SK-N-SH (cell line): ENCODE data around the gene COL4A3. TPM values are rescaled to one million over a fixed set of nuclear protein-coding genes. Genes with fewer than 3 reads are reported as not detected.

Source experiments
- CTCF ChIA-PET: fragments of 300-600, 350-600 bp; formaldehyde crosslinking; extraction: SDS; loops from one replicate; lab custom pipeline; 2021; lab: Yijun Ruan, JAX
- POLR2A ChIA-PET: fragments of 350-600 bp; sonication (Branson Sonifier 250); formaldehyde crosslinking; extraction: SDS; loops from one replicate; lab custom pipeline; 2020; ENCODE audit warnings: antibody characterized with exemption, inconsistent platforms; lab: Yijun Ruan, JAX
- DNase-seq: peaks from one replicate; pipeline ENCODE4 v3.0.0; 2012
- H2AFZ ChIP-seq: fragments of 200-600 bp; sonication (generic); 2 replicates; pipeline ENCODE4 v1.8.1; 2016; ENCODE audit warnings: antibody characterized with exemption, mild to moderate bottlenecking, low read depth
- H3F3A ChIP-seq: fragments of 200-600 bp; sonication (generic); replicated peaks from 2 replicates; pipeline ENCODE3; 2016; ENCODE audit warnings: antibody characterized with exemption, mild to moderate bottlenecking; ENCODE audit not compliant: insufficient read depth
- H3K27ac ChIP-seq, 2 experiments: fragments of 200-500 bp in 1 of 2; fragments of 200-600 bp in 1 of 2; sonication (Bioruptor generic) in 1 of 2; sonication (generic), shearing (Covaris generic) in 1 of 2; 2 replicates each; pipeline versions ENCODE4 v1.5.1 to v1.6.1; 2014 to 2016; ENCODE audit warnings: low read depth in 2 of 2, inconsistent platforms in 1 of 2, low read length in 1 of 2, mild to moderate bottlenecking in 1 of 2, mixed read lengths in 1 of 2
- H3K27me3 ChIP-seq: fragments of 200-600 bp; sonication (generic), shearing (Covaris generic); 2 replicates; pipeline ENCODE4 v1.6.1; 2016; ENCODE audit warnings: mixed run types; ENCODE audit not compliant: insufficient read depth
- H3K36me3 ChIP-seq, 2 experiments: fragments of 200-500 bp in 1 of 2; fragments of 200-600 bp in 1 of 2; sonication (Bioruptor generic) in 1 of 2; sonication (generic) in 1 of 2; replicated peaks in 1 of 2; 2 replicates each; pipeline versions ENCODE3 to v1.5.1; 2014 to 2016; ENCODE audit warnings: low read length in 1 of 2, mild to moderate bottlenecking in 1 of 2; ENCODE audit not compliant: insufficient read depth in 2 of 2, control insufficient read depth in 1 of 2
- H3K4me1 ChIP-seq, 2 experiments: fragments of 200-500 bp in 1 of 2; fragments of 200-600 bp in 1 of 2; sonication (Bioruptor generic) in 1 of 2; sonication (generic), shearing (Covaris generic) in 1 of 2; 2 replicates each; pipeline versions ENCODE4 v1.5.1 to v1.6.1; 2014 to 2016; ENCODE audit warnings: low read depth in 1 of 2, low read length in 1 of 2, mixed run types in 1 of 2; ENCODE audit not compliant: insufficient read depth in 2 of 2, control insufficient read depth in 1 of 2
- H3K4me2 ChIP-seq: fragments of 200-600 bp; sonication (generic), shearing (Covaris generic); 2 replicates; pipeline ENCODE4 v1.6.1; 2017; ENCODE audit warnings: mixed run types
- H3K4me3 ChIP-seq, 2 experiments: fragments of 200-500 bp in 1 of 2; fragments of 200-600 bp in 1 of 2; sonication (Bioruptor generic) in 1 of 2; sonication (generic), shearing (Covaris generic) in 1 of 2; 2 replicates each; pipeline versions ENCODE4 v1.5.1 to v1.8.1; 2014 to 2016; ENCODE audit warnings: low read depth in 2 of 2, inconsistent platforms in 1 of 2, low read length in 1 of 2, mild to moderate bottlenecking in 1 of 2, mixed read lengths in 1 of 2, moderate library complexity in 1 of 2
- H3K79me2 ChIP-seq: fragments of 200-600 bp; sonication (generic); 2 replicates; pipeline ENCODE4 v1.8.1; 2017; ENCODE audit warnings: mild to moderate bottlenecking; ENCODE audit not compliant: insufficient read depth
- H3K9ac ChIP-seq: fragments of 200-600 bp; sonication (generic); 2 replicates; pipeline ENCODE4 v1.6.1; 2017; ENCODE audit warnings: mixed run types
- H3K9me2 ChIP-seq: fragments of 200-600 bp; sonication (generic); 2 replicates; pipeline ENCODE4 v1.6.1; 2017; ENCODE audit warnings: mixed run types
- H3K9me3 ChIP-seq: fragments of 200-600 bp; sonication (generic); 2 replicates; pipeline ENCODE4 v1.6.1; 2017; ENCODE audit warnings: mixed run types, mild to moderate bottlenecking, moderate library complexity
- H4K20me1 ChIP-seq: fragments of 200-600 bp; sonication (generic); 2 replicates; pipeline ENCODE4 v1.6.1; 2017; ENCODE audit warnings: mild to moderate bottlenecking, mixed run types; ENCODE audit not compliant: insufficient read depth
- EP300 ChIP-seq, 2 experiments: IDR thresholded peaks; 2 replicates each; pipeline versions ENCODE4 v1.4.0 to v1.6.1; 2012; ENCODE audit warnings: borderline replicate concordance in 1 of 2, low read depth in 1 of 2, low read length in 1 of 2
- EZH2phosphoT487 ChIP-seq: fragments of 200-600 bp; sonication (generic); IDR thresholded peaks from 2 replicates; pipeline ENCODE4 v1.6.1; 2017; ENCODE audit warnings: low read depth, mixed run types, mild to moderate bottlenecking, antibody characterized with exemption, moderate library complexity, borderline replicate concordance
- FOSL2 ChIP-seq: IDR thresholded peaks from 2 replicates; pipeline ENCODE4 v1.4.0; 2012; ENCODE audit warnings: low read depth, mild to moderate bottlenecking, moderate library complexity, borderline replicate concordance
- FOXJ3 ChIP-seq: sonication (generic); formaldehyde crosslinking; IDR thresholded peaks from 2 replicates; pipeline ENCODE4 v1.5.1; 2020; ENCODE audit warnings: mild to moderate bottlenecking, missing genetic modification reagents
- FOXM1 ChIP-seq: IDR thresholded peaks from 2 replicates; pipeline ENCODE4 v1.4.0; 2012; ENCODE audit warnings: low read depth, mild to moderate bottlenecking
- GABPA ChIP-seq: IDR thresholded peaks from 2 replicates; pipeline ENCODE4 v1.4.0; 2012; ENCODE audit warnings: low read depth, mild to moderate bottlenecking
- GATA2 ChIP-seq: sonication (generic); formaldehyde crosslinking; IDR thresholded peaks from 2 replicates; pipeline ENCODE4 v1.5.0; 2020; ENCODE audit warnings: mild to moderate bottlenecking, missing genetic modification reagents
- MEF2A ChIP-seq: IDR thresholded peaks from 2 replicates; pipeline ENCODE4 v1.4.0; 2012; ENCODE audit warnings: low read depth, borderline replicate concordance
- NFIC ChIP-seq: IDR thresholded peaks from 2 replicates; pipeline ENCODE4 v1.4.0; 2012; ENCODE audit warnings: borderline replicate concordance
- PBX3 ChIP-seq: IDR thresholded peaks from 2 replicates; pipeline ENCODE4; 2012
- POLR2AphosphoS5 ChIP-seq: IDR thresholded peaks from 2 replicates; pipeline ENCODE4 v1.6.1; 2012; ENCODE audit warnings: low read depth, low read length
- RAD21 ChIP-seq: IDR thresholded peaks from 2 replicates; pipeline ENCODE4 v1.6.1; 2012; ENCODE audit warnings: mild to moderate bottlenecking, low read length
- RCOR1 ChIP-seq: fragments of 150-350 bp; IDR thresholded peaks from 2 replicates; pipeline ENCODE4 v1.6.1; 2017; ENCODE audit warnings: antibody characterized with exemption, low read length
- RXRA ChIP-seq: IDR thresholded peaks from 2 replicates; pipeline ENCODE4 v1.4.0; 2012; ENCODE audit warnings: low read depth, mild to moderate bottlenecking, borderline replicate concordance
- SMC3 ChIP-seq: IDR thresholded peaks from 2 replicates; pipeline ENCODE4 v1.6.1; 2012; ENCODE audit warnings: low read depth, low read length, improper control_type of control experiment
- TAF1 ChIP-seq: IDR thresholded peaks from 2 replicates; pipeline ENCODE4 v1.6.1; 2012; ENCODE audit warnings: low read depth, mild to moderate bottlenecking, low read length, moderate library complexity, borderline replicate concordance
- TEAD4 ChIP-seq: IDR thresholded peaks from 2 replicates; pipeline ENCODE4 v1.4.0; 2012; ENCODE audit warnings: mild to moderate bottlenecking, borderline replicate concordance; ENCODE audit not compliant: insufficient read depth
- YY1 ChIP-seq: IDR thresholded peaks from 2 replicates; pipeline ENCODE4 v1.4.0; 2012; ENCODE audit warnings: low read depth, mild to moderate bottlenecking
- WGBS: methylation state at CpG from one replicate; pipeline ENCODE4 v1.1.6; 2017; ENCODE audit warnings: low lambda C conversion rate; 5-methylcytosine and 5-hydroxymethylcytosine counted together
- polyA plus RNA-seq, 3 experiments: library from polyadenylated mRNA; depleted of rRNA; stranded (reverse); fragments of >200 nt; gene quantifications; 2 replicates each; pipeline ENCODE4 v1.2.3, GENCODE V29; 2012
- TF ChIP-seq, protein P1 (sequence below): IDR thresholded peaks from 2 replicates; pipeline ENCODE4 v1.6.1; 2012; ENCODE audit warnings: mild to moderate bottlenecking, low read depth, low read length, moderate library complexity
- TF ChIP-seq, protein P2 (sequence below): fragments of 150-350 bp; IDR thresholded peaks from 2 replicates; pipeline ENCODE4 v1.6.1; 2016; ENCODE audit warnings: mild to moderate bottlenecking, low read depth, low read length

Gene COL4A3
- polyA plus RNA-seq, 1 of the 3 experiments (the other 2 are of a cell fraction), result not detected

DNA sequence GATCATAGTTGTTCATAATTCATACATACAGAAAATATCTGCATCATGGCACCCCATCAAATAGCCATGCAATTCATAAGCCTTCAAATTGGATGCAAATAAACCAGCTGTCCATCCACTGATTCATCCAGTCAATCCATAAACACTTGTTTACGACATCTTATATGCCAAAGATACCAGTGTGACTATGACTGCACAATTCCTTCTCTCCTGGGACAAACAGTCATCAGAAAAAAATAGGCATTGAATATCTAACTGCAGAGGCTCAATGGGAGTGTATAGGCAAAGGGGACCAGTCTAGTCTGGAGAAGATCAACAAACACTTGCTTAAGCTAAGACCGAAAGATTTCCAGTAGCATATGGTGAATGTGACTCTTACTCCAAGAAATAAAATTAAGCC is 70.0 kb downstream of the COL4A3 start:
- no peaks in the 10 kb centered on the region for H3K4me1 ChIP-seq
- H3F3A ChIP-seq, result no peaks in the 10 kb centered on the region
- ChIA-PET POLR2A (no interaction called here), CTCF (interaction anchor here (0.6 to 1.4 kb wide), 3 partner anchors 104 to 138 kb away, joined by 3 to 5 read pairs (median 4); no protein-coding TSS in a partner anchor)
- peaks cover 12% of the 10 kb centered on the region for H3K27me3 ChIP-seq
- DNase-seq, result no peak
- H3K4me2 ChIP-seq, result no peak overlapping the region
- H3K9me2 ChIP-seq, result no peaks in the 10 kb centered on the region
- 36% methylated on average over 2 of the region's 2 CpGs for WGBS
- H3K9ac ChIP-seq, result no peak overlapping the region
- no peak overlapping the region for H3K4me3 ChIP-seq
- no peaks in the 10 kb centered on the region for H3K9me3 ChIP-seq
- H3K36me3 ChIP-seq, result no peaks in the 10 kb centered on the region
- H4K20me1 ChIP-seq, result no peaks in the 10 kb centered on the region
- no peak overlapping the region for H2AFZ ChIP-seq
- TF ChIP-seq FOSL2 (no peak), TEAD4 (no peak), RXRA (no peak), RCOR1 (no peak), POLR2AphosphoS5 (no peak), YY1 (no peak), EZH2phosphoT487 (no peak), SMC3 (no peak), EP300 (IDR thresholded peaks at IDR 0.05; ENCODE audit: borderline replicate concordance in 1 of 2, low read depth in 1 of 2, low read length in 1 of 2) (no peak), MEF2A (no peak), FOXJ3 (no peak), RAD21 (no peak), PBX3 (no peak), NFIC (no peak), GATA2 (no peak), GABPA (no peak), TAF1 (no peak), FOXM1 (no peak)
- TF ChIP-seq, protein P1, sequence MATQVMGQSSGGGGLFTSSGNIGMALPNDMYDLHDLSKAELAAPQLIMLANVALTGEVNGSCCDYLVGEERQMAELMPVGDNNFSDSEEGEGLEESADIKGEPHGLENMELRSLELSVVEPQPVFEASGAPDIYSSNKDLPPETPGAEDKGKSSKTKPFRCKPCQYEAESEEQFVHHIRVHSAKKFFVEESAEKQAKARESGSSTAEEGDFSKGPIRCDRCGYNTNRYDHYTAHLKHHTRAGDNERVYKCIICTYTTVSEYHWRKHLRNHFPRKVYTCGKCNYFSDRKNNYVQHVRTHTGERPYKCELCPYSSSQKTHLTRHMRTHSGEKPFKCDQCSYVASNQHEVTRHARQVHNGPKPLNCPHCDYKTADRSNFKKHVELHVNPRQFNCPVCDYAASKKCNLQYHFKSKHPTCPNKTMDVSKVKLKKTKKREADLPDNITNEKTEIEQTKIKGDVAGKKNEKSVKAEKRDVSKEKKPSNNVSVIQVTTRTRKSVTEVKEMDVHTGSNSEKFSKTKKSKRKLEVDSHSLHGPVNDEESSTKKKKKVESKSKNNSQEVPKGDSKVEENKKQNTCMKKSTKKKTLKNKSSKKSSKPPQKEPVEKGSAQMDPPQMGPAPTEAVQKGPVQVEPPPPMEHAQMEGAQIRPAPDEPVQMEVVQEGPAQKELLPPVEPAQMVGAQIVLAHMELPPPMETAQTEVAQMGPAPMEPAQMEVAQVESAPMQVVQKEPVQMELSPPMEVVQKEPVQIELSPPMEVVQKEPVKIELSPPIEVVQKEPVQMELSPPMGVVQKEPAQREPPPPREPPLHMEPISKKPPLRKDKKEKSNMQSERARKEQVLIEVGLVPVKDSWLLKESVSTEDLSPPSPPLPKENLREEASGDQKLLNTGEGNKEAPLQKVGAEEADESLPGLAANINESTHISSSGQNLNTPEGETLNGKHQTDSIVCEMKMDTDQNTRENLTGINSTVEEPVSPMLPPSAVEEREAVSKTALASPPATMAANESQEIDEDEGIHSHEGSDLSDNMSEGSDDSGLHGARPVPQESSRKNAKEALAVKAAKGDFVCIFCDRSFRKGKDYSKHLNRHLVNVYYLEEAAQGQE, result no peak
- TF ChIP-seq, protein P2, sequence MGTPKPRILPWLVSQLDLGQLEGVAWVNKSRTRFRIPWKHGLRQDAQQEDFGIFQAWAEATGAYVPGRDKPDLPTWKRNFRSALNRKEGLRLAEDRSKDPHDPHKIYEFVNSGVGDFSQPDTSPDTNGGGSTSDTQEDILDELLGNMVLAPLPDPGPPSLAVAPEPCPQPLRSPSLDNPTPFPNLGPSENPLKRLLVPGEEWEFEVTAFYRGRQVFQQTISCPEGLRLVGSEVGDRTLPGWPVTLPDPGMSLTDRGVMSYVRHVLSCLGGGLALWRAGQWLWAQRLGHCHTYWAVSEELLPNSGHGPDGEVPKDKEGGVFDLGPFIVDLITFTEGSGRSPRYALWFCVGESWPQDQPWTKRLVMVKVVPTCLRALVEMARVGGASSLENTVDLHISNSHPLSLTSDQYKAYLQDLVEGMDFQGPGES, result no peak
- H3K27ac ChIP-seq, result no peak overlapping the region
- H3K79me2 ChIP-seq, result no peaks in the 10 kb centered on the region
